Measurements from ENCODE around the gene NLGN2.

DNA sequence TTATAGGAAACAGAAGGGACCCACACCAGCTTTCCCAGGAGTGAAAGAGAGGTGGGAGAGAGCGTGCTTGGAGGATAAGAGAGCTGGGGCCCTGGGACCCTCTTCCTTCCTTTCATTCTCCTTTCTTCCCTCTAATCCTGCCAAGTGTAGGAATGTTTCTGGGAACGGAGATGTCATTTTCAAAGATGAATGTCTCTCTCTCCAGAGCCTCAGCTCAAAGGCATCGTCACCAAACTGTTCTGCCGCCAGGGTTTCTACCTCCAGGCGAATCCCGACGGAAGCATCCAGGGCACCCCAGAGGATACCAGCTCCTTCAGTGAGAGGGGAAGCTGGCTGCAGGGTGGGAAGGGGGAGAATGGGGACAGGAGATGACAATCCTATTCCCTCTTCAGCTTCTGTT lies 33.6 kb downstream of the NLGN2 start:
- TF ChIP-seq, protein P1, sequence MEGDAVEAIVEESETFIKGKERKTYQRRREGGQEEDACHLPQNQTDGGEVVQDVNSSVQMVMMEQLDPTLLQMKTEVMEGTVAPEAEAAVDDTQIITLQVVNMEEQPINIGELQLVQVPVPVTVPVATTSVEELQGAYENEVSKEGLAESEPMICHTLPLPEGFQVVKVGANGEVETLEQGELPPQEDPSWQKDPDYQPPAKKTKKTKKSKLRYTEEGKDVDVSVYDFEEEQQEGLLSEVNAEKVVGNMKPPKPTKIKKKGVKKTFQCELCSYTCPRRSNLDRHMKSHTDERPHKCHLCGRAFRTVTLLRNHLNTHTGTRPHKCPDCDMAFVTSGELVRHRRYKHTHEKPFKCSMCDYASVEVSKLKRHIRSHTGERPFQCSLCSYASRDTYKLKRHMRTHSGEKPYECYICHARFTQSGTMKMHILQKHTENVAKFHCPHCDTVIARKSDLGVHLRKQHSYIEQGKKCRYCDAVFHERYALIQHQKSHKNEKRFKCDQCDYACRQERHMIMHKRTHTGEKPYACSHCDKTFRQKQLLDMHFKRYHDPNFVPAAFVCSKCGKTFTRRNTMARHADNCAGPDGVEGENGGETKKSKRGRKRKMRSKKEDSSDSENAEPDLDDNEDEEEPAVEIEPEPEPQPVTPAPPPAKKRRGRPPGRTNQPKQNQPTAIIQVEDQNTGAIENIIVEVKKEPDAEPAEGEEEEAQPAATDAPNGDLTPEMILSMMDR (conservative IDR thresholded peaks at IDR 0.05; ENCODE audit: low read length), result no peak
- no peak for TF ChIP-seq EZH2phosphoT487 (IDR thresholded peaks at IDR 0.05; ENCODE audit: borderline replicate concordance, low read depth, low read length)

Data from OCI-LY7 (cell line).